Natural killer cell (primary cell): ENCODE data around the gene EEPD1. TPM values are rescaled to one million over a fixed set of nuclear protein-coding genes. Genes with fewer than 3 reads are reported as not detected.

Source experiments
- ATAC-seq, 3 donors: fragments of 150-1000 bp in 2 of 3; fragments of 200-7000 bp in 1 of 3; cut with Tn5 transposase; 1 replicate in 1 of 3; 2 replicates in 2 of 3; pipeline ENCODE4 v1.10.0; 2021; ENCODE audit warnings: mild to moderate bottlenecking in 2 of 3, moderate library complexity in 2 of 3
- DNase-seq, 2 donors: peaks; one replicate each; pipeline versions ENCODE4 v3.0.0 to v3.0.0-alpha.2; 2013 to 2021; ENCODE audit warnings: mixed read lengths in 1 of 2
- H3K27ac ChIP-seq: one replicate; pipeline ENCODE4 v1.5.1; 2013; ENCODE audit warnings: mild to moderate bottlenecking, low read length
- H3K27me3 ChIP-seq: one replicate; pipeline ENCODE4 v1.6.1; 2013; ENCODE audit warnings: low read length; ENCODE audit not compliant: control insufficient read depth, insufficient read depth
- H3K36me3 ChIP-seq: one replicate; pipeline ENCODE4 v1.6.1; 2013; ENCODE audit warnings: low read length; ENCODE audit not compliant: control insufficient read depth, insufficient read depth
- H3K4me1 ChIP-seq: one replicate; pipeline ENCODE4 v1.6.1; 2013; ENCODE audit warnings: low read length; ENCODE audit not compliant: control insufficient read depth, insufficient read depth
- H3K4me3 ChIP-seq: one replicate; pipeline ENCODE4 v1.5.1; 2013; ENCODE audit warnings: low read length
- H3K9me3 ChIP-seq: one replicate; pipeline ENCODE4 v1.6.1; 2013; ENCODE audit warnings: low read length; ENCODE audit not compliant: control insufficient read depth, insufficient read depth
- H3K27ac Mint-ChIP-seq, 2 donors: one replicate each; pipeline ENCODE4 v1.8.0; 2022; ENCODE audit warnings: mild to moderate bottlenecking in 2 of 2, mixed read lengths in 2 of 2, moderate library complexity in 1 of 2
- H3K27me3 Mint-ChIP-seq, 2 donors: one replicate each; pipeline ENCODE4 v1.8.0; 2022; ENCODE audit warnings: low read depth in 2 of 2, mixed read lengths in 2 of 2
- H3K36me3 Mint-ChIP-seq: one replicate; pipeline ENCODE4 v1.8.0; 2022; ENCODE audit warnings: mixed read lengths
- H3K4me1 Mint-ChIP-seq, 2 donors: one replicate each; pipeline ENCODE4 v1.8.0; 2022; ENCODE audit warnings: mixed read lengths in 2 of 2
- H3K4me3 Mint-ChIP-seq: one replicate; pipeline ENCODE4 v1.8.0; 2022; ENCODE audit warnings: mild to moderate bottlenecking, moderate library complexity, mixed read lengths
- H3K9me3 Mint-ChIP-seq, 2 donors: one replicate each; pipeline ENCODE4 v1.8.0; 2022; ENCODE audit warnings: mixed read lengths in 2 of 2
- CTCF ChIP-seq: fragments of 200-600 bp; IDR thresholded peaks from one replicate; pipeline ENCODE4 v1.8.0; 2022; ENCODE audit warnings: antibody characterized with exemption
- WGBS: methylation state at CpG from one replicate; pipeline ENCODE4 v1.1.7; 2013; ENCODE audit warnings: missing lambda C conversion rate; ENCODE audit not compliant: insufficient coverage; 5-methylcytosine and 5-hydroxymethylcytosine counted together
- intact Hi-C: fragments of 100-400 bp; cut with micrococcal nuclease; formaldehyde crosslinking; loops from one replicate; pipeline ENCODE4 v1.14.2; 2022
- total RNA-seq, 4 donors: library from RNA; stranded (reverse); fragments of 120-200 nt in 1 of 4; gene quantifications; one replicate each; pipeline versions ENCODE4 v1.2.3 to v1.2.4, GENCODE V29; 2013 to 2022

Gene EEPD1
- total RNA-seq, 3 donors from 2014 or later (not counting 1 experiment from before 2014, with no cell fraction given), result 0.45 to 4.9 (median 1.4) TPM

DNA sequence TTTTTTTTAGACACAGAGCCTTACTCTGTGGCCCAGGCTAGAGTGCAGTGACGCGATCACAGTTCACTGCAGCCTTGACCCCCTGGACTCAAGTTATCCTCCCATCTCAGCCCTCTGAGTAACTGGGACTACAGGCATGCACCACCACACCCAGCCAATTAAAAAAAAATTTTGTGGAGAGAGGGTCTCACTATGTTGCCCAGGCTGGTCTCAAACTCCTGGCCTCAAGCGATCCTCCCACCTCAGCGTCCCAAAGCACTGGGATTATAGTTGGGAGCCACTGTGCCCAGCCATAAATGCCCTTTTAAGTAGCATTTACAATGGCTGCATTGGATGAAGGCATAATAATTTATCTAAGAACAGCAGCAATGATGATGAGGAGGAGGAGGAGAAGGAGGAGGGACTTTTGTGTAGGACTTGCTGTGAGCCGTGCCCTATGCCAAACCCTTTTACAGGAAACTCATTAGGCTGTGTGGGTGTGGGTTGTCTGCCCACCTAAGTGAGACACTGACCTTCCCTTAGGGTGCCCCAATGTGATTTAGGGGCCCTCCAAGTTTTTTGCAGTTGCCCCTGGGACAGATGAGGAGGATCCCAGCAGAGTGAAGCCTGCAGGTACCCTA, 51.1 kb downstream of the EEPD1 start:
- Mint-ChIP-seq H3K27ac (no peak overlapping the region), H3K27me3 (peaks cover 0 to 9% of the 10 kb centered on the region in 2 donors), H3K36me3 (no peaks in the 10 kb centered on the region), H3K4me3 (no peak overlapping the region), H3K4me1 (peaks cover 0 to 12% of the 10 kb centered on the region in 2 donors), H3K9me3 (no peaks in the 10 kb centered on the region)
- Histone ChIP-seq H3K27me3 (no peaks in the 10 kb centered on the region), H3K27ac (no peak overlapping the region), H3K36me3 (no peaks in the 10 kb centered on the region), H3K4me1 (peaks cover 21% of the 10 kb centered on the region), H3K9me3 (no peaks in the 10 kb centered on the region), H3K4me3 (no peak overlapping the region)
- TF ChIP-seq CTCF, result no peak
- 81% methylated on average over 5 of the region's 5 CpGs for WGBS
- intact Hi-C loops, result no loop called here
- ATAC-seq (no peak), DNase-seq (no peak)

- no peaks in the 10 kb centered on the region for H3K27me3 ChIP-seq
- 91% methylated on average over 4 of the region's 6 CpGs for WGBS
- Mint-ChIP-seq H3K4me3 (no peak overlapping the region), H3K9me3 (no peaks in the 10 kb centered on the region), H3K4me1 (peaks cover 0 to 12% of the 10 kb centered on the region in 2 donors), H3K27ac (no peak overlapping the region), H3K36me3 (no peaks in the 10 kb centered on the region), H3K27me3 (peaks cover 0 to 9% of the 10 kb centered on the region in 2 donors)
- no peaks in the 10 kb centered on the region for H3K36me3 ChIP-seq
- intact Hi-C loops, result no loop called here
- DNase-seq, result no peak
- H3K4me3 ChIP-seq, result no peak overlapping the region
- H3K27ac ChIP-seq, result no peak overlapping the region
- ATAC-seq, result no peak
- no peaks in the 10 kb centered on the region for H3K9me3 ChIP-seq
- TF ChIP-seq CTCF, result no peak
- peaks cover 23% of the 10 kb centered on the region for H3K4me1 ChIP-seq
Measured at GRCh38 chr7:36204929-36205635, 52.0 kb downstream of the EEPD1 start.

GRCh38 chr7:36205803-36206202, 52.7 kb downstream of the EEPD1 start:
- Histone ChIP-seq H3K27ac (no peak overlapping the region), H3K9me3 (no peaks in the 10 kb centered on the region), H3K36me3 (no peaks in the 10 kb centered on the region), H3K4me3 (no peak overlapping the region), H3K27me3 (no peaks in the 10 kb centered on the region), H3K4me1 (peaks cover 23% of the 10 kb centered on the region)
- peaks cover 0 to 12% of the 10 kb centered on the region in 2 donors for H3K4me1 Mint-ChIP-seq
- 94% methylated on average over 6 of the region's 6 CpGs for WGBS
- peaks cover 4% of the 10 kb centered on the region in 2 donors for H3K27me3 Mint-ChIP-seq
- DNase-seq, result no peak
- no peak overlapping the region for H3K27ac Mint-ChIP-seq
- H3K9me3 Mint-ChIP-seq, result no peaks in the 10 kb centered on the region
- no peak for TF ChIP-seq CTCF
- intact Hi-C loops, result no loop called here
- ATAC-seq, result no peak
- H3K36me3 Mint-ChIP-seq, result no peaks in the 10 kb centered on the region
- H3K4me3 Mint-ChIP-seq, result no peak overlapping the region
